Left renal cortex interstitium (tissue), 4 donors: ENCODE measurements around the gene DGKG. TPM values are rescaled to one million over a fixed set of nuclear protein-coding genes. Genes with fewer than 3 reads are reported as not detected.

Source experiments
- DNase-seq, 4 donors: peaks; one replicate each; pipeline ENCODE4 v3.0.0-alpha.2; 2013; ENCODE audit warnings: low read depth in 4 of 4, low spot score in 2 of 4, missing footprints in 1 of 4
- polyA plus RNA-seq, 4 donors: library from polyadenylated mRNA; unstranded; fragments of 120-200 nt; gene quantifications; one replicate each; pipeline ENCODE4 v1.2.1, GENCODE V29; 2013; ENCODE audit not compliant: insufficient read length in 4 of 4

Gene DGKG
- polyA plus RNA-seq, 4 donors = 0.51 to 0.92 (median 0.71) TPM

DNA sequence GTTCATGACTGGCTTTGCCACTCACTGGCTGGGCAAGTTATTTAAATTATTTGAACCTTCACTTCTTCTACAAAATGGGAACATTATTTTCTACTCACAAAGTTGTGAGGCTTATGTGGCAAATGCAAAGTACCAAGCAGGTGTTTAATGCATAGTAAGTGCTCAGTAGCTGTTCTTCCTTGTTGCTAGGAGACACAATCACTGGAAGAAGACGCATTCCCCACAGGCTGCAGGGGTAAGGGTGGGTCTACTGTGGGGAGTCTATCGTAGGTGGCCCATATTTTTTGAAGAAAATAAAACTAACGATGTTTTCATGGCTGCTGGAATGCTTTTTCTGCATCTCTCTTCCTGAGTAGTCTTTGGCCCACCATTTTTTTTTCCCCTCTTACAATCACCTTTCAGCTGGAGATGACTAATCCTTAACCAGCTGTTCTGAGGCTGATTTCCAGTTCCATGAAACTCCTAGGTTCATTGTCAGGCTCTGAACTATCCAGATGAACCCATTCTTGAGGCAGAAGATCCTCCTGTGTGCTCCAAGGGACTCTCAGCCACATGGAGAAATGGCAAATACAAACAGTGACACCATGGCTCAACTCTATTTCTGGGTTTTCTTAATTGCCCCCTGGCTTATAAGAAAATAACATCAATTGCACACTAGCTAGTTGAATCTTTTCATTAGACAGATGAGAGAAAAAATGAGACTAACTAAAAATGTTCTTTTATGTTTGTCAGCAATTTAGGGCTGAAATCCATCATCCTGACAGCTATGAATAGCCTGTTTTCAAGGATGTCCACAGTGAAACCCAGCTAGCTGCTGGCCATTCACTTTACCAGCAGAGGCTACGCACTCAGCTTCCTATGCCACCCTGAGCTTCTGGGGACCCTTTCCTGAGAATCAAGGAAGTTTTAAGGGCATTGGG is 144.9 kb downstream of the DGKG start:
- no peak for DNase-seq

DNA sequence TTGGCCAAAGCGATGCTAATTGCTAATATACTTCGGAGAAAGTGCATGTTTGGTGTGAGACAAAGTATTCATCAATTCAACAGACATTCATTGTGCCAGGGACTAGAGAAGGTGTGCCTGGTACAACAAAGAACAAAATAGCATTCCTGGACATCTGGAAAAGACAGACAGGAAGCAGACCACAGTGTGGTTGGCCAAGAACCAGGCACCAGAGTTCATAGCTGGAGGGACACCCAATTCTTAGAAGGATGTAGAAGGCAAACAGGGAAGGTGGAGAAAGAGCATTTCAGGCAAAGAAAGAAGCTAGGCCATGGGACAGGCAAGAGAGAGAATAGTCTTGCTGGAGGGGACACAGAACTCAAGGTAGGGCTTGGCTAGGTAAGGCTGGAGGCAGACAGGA is 147.4 kb downstream of the DGKG start:
- DNase-seq = no peak

DNA sequence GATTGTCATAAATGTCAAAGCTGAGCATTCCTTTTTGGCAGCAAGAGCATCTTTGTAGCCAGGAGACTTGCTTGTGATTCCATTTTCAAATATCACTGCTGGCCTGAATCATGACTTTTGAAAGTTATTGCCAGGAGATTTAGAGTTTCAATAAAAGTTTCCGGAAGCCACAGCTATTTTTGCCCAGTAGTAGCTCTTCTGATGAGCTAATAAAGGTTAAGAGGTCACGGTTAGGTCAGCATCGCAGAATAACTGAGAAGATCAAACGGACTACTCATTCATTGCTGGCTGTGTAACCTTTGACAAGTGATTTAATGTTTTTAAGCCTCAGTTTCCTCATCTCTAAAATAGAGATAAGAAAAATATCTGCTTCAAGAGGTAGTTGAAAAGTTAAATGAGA is 148.1 kb downstream of the DGKG start:
- no peak for DNase-seq

DNA sequence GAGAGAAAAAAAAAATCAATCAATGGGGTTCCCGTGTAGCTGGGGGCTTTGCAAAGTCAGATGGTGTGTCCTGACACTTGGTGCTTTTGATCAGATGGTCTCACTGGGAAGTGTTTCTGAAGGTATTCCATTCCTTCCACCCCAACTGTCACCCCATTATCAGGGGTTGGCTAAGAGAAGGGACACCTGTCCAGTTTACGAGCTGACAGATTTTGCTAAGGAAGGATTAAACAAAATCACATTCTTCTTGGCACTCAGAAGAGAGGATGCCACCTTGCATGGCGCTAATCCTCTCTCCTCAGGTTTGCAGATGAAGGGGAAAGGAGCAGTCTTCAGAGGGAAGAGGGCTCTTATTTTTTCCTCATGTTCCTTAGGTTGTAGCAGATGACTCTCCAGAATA is 149.4 kb downstream of the DGKG start:
- DNase-seq = no peak

DNA sequence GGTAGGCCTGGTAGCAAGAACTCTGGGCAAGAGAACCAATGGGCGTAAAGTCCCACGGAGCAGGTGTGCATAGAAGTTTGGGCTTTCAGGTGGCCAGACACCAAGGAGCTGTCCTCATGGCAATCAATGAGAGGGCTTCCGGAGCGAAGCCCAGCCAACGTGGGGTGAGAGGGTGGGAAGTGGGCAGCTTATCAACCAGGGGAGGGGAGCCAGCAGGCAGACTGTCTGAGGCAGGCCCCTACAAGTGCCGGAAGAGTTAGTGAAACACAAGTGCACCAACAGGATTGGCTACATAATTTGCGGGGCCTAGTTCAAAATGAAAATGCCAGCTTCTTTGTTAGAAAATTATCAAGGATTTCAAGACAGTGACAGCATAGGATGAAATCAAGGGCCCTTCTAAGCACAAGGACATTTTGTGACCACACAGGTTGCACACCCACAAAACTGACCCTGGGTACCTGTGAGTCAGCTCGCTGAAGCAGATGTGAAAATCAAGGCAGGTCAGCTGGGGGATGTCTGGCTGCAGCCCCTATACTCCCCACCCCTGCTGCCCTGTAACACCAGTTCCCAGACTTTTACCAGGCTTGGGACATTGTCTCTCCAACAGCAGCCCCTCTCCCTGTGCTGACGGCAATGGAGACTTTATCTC is 151.1 kb downstream of the DGKG start:
- DNase-seq = no peak

DNA sequence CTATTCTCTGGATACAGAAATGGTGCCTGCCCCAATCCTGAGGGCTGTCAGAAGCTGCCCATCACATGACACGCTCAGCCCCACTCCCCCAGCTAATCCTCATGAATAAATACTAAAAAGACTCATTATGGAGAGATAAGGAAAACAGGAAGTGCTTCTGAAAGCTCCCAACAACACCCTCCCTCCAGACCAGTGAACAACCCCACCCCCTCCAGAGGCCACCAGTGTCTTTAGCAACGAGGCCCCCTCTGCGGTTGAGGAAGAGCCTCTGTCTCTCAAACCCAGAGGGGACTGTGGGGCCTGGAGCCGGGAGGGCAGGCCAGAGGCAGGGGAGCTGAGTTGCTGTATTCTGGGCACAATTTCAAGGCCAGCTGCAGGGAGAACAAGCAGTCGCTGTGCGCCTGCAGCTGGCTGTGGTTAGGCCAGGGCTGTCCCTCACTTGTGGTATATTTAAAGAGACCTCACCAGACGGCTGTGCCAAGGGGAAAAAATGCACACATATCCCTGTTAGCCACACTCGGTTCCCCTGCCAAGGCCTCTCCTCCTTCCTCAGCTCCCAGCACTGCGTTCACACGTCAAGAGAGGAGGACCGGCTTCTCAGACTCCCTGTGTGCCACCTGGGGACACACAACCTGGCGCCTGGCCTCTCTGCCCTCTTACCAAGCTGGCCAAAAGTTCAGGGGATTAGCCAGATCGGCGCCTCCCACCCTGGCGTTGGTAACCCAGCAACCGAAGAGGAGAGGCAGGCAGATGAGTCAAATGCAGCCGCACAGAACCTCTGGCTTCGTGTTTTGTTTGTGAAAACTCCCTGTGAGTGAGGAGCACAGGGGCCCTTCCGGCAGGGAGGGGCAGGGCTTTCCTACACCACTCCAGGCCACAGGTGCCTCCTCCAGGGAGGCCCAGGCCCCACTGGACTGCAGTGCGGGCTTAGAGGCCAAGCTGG is 152.0 kb downstream of the DGKG start:
- DNase-seq = peak in 1 of 4 donors; percentile 21

DNA sequence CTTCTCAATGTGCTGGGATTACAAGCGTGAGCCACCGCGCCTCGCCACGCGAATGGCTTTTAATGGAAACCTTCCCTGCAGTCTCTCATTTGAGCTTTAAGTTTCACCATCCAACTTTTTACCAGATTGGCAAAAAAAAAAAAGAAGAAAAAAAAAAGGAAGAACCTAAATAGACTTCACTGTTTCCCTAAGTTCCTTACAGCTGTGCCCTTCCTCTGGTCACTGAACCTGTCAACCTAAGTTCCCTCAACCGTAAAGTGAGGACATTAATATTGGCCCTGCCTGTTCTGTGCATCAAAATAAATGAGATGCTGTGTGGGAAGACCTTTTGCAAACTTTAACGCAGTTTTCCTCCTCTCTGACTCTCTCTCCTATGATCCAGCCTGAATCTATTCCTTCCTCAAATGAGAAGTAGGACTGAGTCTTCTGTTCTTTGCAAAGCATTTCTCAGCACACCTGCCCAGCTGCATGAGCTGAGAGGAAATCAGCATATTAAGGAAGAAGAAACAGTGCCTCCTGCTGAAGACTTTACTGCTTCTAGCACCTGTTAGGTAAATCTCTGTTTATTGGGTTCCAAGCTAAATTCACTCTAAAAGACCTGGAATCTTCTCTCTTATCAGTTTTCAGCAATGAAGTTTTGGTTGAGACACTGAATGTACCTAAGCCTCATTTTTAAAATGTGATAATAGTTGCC is 153.6 kb downstream of the DGKG start:
- no peak for DNase-seq

DNA sequence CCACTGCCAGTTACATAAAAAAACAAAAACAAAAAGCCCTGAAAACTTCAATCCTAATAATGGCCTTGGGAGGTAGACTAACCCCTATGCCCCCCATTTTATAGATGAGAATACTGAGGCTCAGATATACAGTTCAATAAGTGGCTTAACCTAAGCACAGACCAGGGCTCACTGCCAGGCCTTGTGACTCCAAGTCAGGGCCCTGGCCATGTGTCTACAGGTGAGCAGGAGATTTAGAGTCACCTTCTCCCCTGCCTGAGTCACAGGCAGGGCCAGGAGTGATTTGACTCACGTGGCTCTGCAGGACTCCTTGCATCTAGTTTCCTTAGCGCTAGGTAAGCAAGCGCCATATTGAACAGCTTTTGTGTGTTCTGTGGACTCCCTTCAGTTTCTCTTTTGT is 154.5 kb downstream of the DGKG start:
- no peak for DNase-seq

DNA sequence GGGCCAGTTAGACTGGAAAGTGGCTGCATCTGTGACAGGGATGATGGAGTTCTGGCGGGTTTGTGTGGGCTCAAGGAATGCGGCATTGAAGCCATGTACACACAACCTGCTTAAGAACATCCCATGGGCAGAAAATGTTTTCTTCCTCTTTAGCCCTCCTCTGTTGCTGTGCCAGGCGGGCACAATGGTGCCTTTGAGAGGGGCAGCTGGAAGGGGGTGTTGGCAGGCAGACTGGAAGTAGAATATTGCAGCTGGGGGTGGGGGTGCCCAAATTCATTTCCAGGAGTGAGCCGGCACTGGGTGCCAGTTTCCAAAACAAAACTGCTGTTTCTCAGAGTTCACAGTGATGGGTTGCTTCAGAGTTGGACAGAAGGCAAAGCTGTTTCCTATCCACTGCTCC is 161.3 kb downstream of the DGKG start:
- no peak for DNase-seq

DNA sequence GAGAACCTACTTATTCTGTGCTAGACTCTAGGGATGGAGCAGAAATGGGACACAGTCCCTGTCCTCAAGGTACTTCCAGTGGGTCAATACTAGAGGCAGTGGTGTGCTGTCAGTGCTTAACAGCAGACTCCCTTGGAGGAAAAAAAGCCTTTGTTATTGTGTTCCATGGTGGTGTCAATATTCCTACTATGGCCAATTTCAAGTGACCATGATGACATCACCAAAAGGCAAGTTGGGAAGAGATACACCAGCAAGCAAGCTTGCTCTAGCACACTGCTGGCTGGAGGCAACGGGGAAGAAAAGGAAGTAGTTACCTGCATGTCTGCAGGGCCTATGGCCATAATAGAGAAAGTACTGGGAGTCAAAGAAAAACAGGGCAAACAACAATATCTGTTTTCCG is 163.6 kb downstream of the DGKG start:
- no peak for DNase-seq

DNA sequence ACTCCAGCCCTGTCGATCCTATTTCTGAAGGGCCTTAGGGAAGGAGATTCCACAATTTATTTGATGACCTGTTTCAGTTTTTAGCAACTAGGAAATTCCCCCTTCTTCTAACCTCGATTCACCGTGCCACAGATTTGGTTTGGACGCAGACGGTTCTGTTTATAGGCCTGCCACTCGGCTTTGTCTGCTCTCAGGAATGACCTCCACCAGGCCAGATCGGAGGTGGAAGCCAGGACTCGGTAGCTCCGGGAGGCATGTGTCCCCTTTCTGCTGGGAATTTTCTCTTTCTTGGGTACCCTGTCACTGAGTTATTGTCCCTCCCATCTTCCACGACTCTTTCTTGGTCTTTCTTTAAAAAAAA is 167.6 kb downstream of the DGKG start:
- no peak for DNase-seq

DNA sequence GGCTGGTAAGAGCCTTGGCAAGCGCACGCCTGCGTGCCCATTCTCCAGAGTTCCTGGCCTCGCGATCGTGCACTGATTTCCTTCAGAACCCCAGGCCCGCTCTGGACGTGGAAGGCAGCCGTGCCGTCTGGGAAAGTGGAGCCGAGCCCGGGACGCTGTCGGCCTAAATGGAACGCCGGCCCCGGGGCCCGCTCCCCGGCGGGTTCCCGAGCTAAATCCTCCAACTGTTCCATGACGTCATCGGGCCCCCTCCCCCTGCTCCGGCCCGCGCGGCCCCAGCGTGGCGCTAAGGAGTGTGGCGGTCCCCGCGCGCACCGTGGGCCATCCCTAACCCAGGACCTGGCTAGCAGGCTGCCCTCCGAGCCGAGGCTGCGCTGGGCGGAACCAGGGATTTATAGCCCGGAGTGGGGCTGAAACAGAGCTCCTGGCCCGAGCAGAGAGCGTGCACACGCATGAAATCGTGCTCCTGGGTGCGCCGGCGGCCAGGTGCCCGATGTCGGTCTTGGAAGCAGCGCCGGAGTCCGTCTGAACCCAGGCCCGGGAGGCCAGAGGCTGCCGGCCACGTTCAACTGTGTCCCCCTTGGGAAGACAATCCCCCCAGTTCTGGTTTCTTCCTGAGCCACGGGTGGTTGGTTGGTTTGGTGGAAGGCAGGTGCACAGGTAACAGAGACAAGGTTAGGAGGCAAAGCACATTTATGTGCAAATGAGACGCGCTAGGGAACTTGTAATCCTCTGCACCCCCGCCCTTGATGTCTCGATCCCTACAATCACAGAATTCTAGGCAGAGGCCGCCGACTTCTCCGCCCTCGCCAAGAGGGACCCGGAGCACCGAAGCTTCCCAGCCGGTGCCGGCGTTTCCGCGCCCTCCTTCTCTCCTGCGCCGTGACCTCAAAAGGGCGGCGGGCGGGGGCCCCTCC is 168.2 kb downstream of the DGKG start:
- peak in 1 of 4 donors; percentile 44 for DNase-seq

DNA sequence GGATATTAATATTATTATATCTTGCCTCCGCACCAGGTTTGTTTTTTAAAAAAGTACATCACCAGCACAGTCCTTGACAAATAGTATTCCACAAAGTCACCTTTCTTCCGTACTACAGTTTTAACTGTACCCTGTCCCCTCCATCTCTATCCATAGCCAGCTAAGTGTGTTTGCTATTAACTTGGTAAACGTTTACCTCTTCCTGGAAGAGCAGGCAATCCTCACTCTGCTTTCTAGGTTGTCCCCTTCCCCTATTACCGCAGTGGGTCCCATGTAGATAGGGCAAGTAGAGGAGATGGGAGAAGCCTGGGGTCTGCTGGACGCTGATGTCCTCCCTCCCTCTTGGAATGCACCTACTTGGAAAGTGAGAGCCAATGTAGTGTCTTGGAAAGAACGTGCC is 169.2 kb downstream of the DGKG start:
- no peak for DNase-seq

DNA sequence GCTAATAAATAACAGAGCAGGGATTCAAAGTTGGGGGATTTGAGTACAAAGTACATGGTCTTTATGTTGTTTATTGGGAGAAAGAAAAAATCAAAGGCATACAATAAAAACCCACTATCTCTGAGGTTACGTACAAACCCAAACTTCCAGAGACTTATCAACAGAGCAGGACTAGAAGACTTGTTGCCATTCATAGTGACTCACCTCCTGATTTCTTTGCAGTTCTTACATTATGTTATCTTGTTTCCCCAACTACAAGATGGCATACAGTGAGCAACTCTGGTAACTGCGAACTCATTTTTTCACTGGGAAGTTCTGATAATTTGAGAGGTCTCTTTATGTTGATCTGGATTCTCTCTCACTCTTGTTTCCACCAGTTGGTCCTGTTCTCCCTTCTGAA is 172.5 kb downstream of the DGKG start:
- DNase-seq = no peak

DNA sequence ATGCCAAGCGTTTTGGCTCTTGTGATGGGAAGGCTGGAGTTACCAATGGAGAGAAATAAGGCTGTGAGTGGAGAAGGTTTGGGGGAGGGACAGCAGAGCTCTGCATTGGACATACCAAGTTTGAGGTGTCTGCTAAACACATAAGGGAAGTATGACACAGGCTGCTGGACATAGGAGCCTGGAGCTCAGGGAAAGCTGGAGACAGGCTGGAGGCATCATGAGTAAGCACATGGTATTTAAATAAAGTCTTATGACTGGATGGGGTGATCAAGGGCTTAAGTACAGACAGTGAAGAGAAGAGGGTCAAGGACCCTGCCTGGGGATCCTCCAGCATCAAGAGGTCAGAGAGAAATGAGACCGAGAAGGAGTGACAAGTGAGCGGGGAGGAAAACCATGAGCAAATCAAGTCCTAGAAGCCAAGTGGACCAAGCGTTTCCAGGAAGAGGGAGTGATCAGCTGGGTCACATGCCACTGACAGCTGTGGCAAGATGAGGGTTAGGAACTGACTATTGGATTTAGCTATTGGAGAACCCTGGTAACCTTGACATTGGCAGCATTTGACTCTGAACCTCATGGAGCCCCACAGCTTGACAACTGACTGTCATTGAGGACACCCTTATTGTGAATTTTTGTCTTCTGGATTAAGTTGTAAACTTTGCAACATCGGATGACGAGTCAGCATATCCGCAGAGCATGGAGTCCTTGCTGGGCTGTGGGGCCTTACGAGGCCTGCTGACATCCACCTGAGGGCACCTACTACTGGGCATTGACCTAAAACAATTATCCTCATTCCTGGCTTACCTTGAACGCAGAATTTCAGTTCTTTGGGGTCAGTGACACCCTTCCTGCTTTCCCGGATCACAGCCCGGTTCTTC is 174.4 kb downstream of the DGKG start:
- DNase-seq = no peak

DNA sequence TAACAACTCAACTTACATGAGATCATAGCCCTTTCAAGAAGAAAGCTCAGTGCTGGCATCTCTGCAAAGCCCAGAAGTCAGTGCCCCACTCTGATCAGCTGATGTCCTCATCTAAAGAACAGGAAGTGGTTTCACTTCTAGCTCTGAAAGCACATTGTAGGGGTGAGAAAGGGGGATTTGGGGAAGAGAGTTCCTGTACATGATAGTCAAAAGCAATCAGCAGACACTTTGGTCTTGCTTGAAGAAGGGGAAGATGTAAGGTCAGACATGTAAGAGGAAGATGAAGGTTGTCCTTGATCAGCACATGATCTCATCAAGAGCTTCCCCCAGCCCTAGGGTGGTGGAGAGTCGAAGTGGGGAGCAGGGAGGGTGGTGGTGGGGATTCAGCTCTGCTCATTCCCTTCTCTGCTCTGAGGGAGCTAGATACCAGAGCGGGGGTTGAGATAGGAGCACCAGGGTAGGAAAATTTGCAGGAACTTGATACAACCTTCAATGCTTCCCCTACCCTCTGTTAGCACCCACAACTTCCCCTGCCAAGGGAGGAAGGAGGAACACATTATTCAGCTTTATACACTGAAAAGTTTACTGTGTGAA is 176.7 kb downstream of the DGKG start:
- no peak for DNase-seq

DNA sequence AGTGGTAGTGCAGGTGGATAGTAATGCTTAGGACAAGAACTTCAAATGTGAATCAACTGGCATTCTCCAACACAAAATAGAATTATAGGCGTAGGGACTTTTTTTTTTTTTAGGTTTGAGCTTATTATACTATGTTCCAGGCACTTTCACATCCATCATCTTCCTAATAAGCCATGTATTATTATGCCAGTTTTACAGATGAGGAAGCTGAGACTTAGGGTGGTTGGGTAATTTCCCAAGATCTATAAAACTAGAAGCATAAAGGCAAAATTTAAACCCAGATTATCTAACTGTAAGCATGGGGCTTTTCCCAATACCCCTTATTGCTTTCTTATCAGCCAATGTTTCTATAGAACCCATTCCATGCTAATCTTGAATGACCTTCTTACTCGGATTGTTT is 178.0 kb downstream of the DGKG start:
- DNase-seq = no peak

DNA sequence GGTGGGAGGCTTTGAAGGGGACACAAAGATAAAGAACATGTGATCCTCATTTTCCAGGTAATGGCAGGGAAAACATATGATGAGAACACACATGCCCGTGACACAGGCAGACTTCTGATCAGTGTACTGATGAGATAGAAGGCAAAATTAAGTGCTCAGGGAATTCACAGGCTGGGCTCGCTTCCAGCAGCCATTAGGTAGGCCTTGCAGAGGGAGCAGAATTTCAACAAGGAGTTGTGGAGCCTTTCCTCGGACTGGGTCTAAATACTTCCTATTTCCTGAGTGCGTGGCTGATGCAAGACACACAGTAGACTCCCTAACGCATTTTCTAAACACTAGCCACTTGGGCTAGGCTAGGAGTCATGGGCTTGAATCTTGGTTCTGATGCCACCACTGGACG is 179.2 kb downstream of the DGKG start:
- DNase-seq = no peak
